Measurements from ENCODE around the gene HDAC2.

GRCh38 chr6:114010540-114010939 lies 39.6 kb upstream of the HDAC2 start:
- TF ChIP-seq CTCF (optimal IDR thresholded peaks at IDR 0.05 in 1 of 3, IDR thresholded peaks at IDR 0.05 in 1 of 3, conservative IDR thresholded peaks at IDR 0.05 in 1 of 3; ENCODE audit: extremely low read depth in 1 of 3, insufficient read depth in 2 of 3, low read length in 3 of 3) (no peak), EZH2 (IDR thresholded peaks at IDR 0.05; ENCODE audit: low read length) (no peak)
